Measurements from ENCODE around the gene ERMN.
"Not testable (repeated sequence)": the region's sequence is repeated elsewhere in the genome, so short reads cannot be mapped to it uniquely, and the experiment has no call there.

Gene ERMN

DNA sequence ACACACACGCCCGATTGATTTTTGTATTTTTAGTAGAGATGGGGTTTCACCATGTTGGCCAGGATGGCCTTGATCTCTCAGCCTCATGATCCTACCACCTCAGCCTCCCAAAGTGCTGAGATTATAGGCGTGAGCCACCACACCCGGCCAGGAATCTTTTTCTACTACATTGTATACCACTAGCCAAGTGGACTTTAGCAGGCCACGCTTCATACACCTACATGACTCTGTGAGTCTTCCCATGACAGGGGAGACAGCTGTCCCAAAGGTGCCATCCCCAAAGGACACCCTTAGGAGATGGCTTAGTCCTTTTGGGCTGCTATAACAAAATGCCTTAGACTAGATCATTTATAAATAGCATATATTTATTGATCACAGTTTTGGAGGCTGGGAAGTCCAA, 32.8 kb downstream of the ERMN start:
- DNase-seq (ENCODE audit: low read depth in 2 of 2), result no peak

DNA sequence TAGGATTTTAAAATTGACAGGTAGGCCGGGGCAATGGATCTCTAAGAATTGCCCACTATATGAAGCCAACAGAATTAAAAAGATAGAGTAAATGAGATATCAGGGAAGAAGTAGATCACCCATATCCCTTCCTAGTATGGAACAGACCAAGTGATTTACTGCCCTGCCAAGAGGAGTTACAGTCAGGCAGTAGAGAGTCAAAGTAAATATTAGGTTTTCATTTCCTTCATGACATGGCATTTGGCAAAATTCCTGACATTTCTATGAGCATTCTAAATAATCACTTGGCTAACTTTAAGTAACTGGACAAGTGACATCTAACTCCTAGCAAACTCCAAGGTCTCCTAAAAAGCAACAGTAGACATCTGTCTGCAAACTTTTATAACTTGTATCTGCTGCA, 34.6 kb downstream of the ERMN start:
- no peak for DNase-seq (ENCODE audit: low read depth in 2 of 2)

DNA sequence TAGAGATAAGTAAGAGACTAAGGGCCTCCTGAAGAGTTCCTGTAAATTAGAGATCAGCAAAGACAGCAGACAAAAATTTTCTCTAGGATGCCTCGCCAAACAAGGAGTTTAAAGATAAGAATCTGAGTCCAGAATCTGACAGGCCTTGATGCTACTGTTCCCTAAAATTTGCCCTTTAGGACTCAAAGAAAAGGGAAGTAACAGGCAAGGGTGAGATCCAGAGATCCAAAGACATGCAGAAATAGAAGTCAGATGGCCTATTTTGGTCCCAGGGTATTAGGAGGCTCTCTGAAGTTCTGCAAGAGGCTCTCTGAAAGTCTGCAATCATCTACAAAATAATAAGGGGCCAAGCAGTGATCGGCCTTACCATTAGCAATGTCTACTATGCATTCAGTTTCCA, 35.1 kb downstream of the ERMN start:
- DNase-seq (ENCODE audit: low read depth in 2 of 2), result no peak

- no peak for DNase-seq (ENCODE audit: low read depth in 2 of 2)
Measured at GRCh38 chr2:157287160-157287559, 38.5 kb downstream of the ERMN start.

GRCh38 chr2:157283468-157283867, 42.2 kb downstream of the ERMN start:
- no peak for DNase-seq (ENCODE audit: low read depth in 2 of 2)

DNA sequence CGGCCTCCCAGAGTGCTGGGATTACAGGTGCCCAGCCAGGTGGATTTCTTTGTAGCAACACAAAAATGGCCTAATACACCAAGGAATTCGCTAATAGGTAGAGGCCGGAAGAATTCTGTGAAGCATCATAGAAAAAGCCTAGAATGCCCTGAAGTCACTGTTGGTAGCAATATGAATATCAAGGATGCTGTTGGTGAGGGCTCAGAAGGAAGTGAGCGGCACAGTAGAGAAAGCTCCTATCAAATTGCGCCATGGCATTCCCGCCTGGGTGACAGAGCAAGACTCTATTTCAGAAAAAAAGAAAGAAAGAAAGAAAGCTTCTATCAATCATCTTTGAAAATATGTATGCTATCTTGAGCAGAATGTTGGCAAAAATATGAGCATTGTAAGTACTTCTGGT, 44.3 kb downstream of the ERMN start:
- no peak for DNase-seq (ENCODE audit: low read depth in 2 of 2)

DNA sequence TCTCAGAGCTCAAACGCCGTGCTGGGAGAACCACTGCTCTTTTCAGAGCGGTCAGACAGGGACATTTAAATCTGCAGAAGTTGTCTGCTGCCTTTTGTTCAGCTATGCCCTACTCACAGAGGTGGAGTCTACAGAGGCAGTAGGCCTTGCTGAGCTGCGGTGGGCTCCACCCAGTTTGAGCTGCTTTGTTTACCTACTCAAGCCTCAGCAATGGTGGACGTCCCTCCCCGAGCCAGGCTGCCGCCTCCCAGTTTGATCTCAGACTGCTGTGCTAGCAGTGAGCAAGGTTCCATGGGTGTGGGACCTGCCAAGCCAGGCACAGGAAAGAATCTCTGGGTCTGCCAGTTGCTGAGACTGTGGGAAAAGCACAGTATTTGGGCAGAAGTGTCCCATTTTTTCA, 46.3 kb downstream of the ERMN start:
- DNase-seq (ENCODE audit: low read depth in 2 of 2), result not testable (repeated sequence)

DNA sequence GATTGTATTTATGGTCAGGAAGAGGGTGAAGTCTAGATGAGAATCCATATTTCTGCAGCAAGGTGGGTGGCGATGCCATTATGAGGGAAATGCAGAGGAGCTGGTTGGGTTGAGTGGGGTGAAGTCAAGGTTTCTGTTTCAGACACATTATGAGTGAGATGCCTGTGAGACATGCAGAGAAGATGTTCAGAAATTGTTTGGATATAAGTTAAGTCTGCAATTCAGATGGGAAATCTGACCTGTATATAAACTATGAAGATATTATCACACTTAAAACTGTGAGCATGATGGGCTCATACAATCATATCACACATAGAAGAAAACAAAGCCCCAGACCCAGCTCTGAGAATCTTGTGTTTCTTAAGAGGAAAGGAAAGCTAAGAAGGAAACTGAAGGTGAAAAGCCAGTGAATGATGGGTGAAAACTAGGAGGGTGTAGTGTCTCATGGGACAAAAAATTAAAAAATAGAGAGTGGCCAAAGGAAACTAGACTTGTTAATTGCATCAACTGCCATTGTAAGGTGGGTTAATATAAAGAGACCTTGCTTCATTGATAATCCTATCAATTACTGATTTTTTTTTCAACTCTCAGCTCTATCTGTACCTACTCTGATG, 53.9 kb downstream of the ERMN start:
- DNase-seq (ENCODE audit: low read depth in 2 of 2), result no peak

GRCh38 chr2:157269922-157270321, 55.7 kb downstream of the ERMN start:
- DNase-seq (ENCODE audit: low read depth in 2 of 2), result no peak

DNA sequence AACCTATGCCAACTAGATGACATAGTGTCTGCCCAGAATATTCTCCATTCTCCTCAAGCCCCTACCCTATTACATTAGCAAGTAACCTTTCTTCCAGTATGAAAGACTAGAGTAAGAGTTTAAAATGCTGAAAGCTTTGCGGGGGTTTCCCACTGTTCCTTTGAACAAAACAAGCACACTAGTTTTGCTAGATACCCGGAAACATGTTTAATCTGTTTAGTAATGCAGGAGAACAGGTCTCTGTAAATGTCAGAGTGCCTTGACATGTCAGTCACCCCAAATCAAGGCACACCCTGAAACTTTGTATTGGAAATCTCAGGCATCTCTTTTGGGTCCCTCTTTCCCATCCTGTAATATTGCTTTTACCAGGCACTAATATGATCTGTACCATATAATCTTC, 56.6 kb downstream of the ERMN start:
- no peak for DNase-seq (ENCODE audit: low read depth in 2 of 2)

Measured in activated CD8-positive, alpha-beta memory T cell treated with anti-CD3 and anti-CD28 coated beads for 4 hours (primary cell).